GM19238 (cell line): Measurements from ENCODE around the gene NME2.
A peak's percentile ranks its signal among the peaks of the same experiment; 100 is the strongest.
"Not testable (repeated sequence)": the region's sequence is repeated elsewhere in the genome, so short reads cannot be mapped to it uniquely, and the experiment has no call there.

Experiments
- DNase-seq: peaks from one replicate; pipeline ENCODE4 v3.0.0; 2011; ENCODE audit warnings: low spot score; ENCODE audit not compliant: insufficient read length

NME2 gene

DNA sequence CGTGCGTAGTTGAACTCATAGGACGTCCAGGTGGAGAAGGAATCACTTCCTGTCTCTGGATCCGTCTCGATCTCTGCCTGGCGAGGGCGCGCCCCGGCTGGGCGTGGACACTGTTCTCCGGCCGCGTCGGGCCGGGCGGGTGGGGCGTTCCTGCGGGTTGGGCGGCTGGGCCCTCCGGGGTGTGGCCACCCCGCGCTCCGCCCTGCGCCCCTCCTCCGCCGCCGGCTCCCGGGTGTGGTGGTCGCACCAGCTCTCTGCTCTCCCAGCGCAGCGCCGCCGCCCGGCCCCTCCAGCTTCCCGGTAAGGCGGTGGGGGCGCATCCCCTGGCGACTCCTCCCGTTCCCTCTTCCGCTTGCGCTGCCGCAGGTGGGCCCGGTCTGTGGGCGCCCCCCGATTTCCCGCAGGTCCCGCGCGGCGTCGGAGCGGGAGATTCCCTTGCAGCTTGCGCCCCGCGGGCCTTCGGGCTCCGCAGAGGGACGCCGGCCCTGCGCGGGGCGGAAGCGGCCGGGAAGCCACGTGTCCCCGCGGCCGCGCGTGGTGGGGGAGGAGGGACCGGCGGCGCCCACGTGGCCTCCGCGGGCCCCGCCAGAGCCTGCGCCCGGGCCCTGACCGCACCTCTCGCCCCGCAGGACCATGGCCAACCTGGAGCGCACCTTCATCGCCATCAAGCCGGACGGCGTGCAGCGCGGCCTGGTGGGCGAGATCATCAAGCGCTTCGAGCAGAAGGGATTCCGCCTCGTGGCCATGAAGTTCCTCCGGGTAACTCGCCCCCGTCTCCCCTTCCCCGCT is at the start of gene NME2:
NME2 (plus strand) TSS at position 214 of the 789 bp plus-strand sequence; CDS start at position 634, 420 bp downstream.
- DNase-seq = peak; percentile 86

DNA sequence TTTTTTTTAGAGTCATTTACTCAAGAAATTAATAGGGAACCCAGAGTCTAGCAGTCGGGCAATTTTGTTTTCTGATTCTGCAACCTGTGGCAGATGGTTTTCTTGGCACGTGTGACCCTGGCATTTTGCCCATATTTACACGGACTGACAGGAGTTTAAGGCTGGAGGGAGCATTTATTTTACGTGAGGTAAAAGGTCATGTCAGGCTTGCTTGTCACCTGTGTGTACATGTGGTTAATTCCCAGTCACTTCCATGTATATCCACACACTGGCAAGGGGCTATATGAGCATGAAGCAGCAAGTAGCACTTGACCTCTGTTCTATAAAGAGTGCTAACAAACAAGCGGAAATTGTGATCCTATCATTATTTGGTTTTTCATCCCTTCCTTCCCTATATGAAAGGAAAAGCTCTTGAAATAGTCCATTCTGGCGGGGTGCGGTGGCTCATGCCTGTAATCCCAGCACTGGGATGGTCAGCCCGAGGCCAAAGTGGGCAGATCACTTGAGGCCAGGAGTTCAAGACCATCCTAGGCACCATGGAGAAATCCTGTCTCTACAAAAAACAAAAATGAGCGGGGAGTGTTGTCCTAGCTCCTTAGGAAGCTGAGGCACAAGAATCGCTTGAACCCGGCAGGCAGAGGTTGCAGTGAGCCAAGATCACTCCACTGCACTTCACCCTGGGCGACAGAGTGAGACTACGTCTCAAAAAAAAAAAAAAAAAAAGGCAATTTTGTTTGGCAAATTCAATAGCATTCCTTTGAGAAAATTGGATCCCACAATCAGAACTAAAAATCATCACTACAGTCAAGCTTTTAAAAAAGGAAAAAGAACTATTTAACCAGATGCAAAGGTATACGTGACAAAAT is 47.6 kb upstream of the NME2 start:
- DNase-seq = no peak

DNA sequence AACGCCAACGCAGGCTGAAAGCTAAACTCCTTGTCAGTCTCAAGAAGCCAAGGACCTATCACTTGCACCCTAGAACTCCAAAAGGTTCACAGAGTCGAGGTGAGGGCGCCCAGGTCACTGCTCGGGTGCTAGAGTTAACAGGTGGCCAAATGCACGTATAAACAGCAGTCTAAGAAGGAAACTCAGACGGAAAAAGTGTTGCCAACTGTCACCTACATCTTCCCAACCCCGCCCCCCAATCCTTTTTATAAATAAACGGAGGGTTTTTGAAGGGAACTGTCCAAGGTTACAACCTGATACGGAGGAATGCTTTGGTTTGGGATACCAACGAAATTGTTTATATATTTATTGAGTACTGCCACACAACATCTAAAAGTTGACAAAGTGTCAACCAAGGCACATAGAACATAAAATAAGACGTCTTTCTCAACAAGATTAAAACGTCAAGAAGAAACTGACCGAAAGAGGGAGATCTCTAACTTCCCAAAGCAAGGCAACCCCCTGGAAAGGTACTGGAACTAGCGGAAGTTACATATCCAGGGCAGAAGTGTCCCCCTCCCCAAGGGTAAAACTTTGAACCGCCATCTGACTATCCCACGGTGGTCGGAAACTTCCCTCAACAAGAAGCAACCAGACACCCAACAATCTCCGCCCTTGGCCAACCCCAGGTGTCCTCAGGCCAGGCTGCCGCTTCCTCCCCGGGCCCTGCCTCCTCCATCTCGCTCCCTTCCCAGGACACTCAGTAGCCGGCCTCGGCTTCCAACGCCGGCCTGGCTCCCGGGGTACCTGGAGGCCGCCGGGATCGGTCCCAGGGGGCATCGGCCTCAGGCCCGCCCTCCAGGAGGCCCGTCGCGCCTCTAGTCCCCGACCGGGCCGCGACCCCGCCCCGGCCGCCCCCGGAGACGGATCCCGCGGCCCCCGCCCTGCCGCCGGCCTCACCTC is 46.5 kb upstream of the NME2 start:
- DNase-seq = peak; percentile 42

GRCh38 chr17:51120357-51120738 is 45.9 kb upstream of the NME2 start:
- peak; percentile 35 for DNase-seq

- peak; percentile 93 for DNase-seq
These were observed 45.2 kb upstream of the NME2 start, which contains the start of gene SPAG9 for GRCh38 chr17:51120739-51121619. TSS of gene SPAG9 (minus strand) at chr17:51120868. CDS start at chr17:51120656, 212 bp downstream.

DNA sequence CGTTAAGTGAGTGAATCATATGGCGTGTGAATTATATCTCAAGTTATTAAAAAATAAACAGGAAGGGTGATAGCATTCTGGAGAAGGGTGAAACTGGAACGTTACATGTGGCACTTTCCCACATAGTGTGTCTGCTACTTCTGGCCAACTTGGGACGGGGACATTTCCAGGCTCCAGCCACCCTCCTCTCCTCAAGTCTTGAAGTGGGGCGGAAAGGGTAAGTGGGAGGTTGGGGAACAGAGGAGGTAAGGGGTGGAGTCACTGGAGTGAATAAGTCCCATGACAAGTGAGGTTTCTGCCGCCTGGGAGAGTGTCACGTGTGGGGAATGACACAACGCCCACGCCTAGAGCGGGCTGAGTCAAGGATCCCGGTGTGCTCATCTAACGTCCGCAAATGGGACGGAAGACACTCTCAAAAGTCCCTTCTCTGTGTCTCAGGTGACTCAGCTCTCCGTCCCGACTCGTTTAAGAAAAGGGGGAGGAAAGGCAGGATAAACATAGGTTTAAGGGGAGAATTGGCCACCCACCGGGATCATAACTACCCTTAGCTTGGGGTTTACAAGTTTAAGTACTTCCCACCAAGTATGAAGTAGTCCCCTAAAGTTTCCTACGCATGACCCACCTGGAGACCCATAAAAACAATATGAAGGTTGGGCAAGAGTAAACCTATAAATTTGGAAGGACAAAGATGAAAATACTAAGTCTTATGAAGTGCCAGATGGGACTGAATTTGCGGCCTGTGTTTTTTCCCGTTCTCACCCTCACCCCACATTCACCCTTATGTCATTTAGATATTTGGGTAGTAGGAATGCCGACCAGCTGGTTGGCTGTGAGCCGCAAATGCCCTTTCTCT is 44.4 kb upstream of the NME2 start:
- peak; percentile 48 for DNase-seq

DNA sequence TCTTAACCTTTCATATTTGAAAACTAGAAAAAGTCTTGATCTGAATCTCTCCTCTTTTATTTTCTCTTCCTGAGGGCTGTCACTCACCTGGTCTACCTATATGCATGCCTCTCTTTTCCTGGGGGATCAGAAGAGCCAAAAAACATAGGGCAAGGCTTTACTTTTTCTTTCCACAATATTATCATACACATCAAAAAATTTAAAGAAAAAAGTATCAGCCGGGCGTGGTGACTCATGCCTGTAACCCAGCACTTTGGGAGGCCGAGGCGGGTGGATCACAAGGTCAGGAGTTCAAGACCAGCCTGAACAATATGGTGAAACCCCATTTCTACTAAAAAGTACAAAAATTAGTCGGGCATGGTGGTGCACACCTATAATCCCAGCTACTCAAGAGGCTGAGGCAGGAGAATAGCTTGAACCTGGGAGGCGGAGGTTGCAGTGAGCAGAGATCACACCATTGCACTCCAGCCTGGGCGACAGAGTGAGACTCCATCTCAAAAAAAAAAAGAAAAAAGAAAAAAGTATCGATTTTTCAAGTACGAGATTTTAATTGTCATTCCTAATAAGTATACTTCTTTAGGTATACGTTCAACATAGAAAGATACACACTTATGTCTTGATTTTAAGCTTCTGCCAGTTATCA is 43.6 kb upstream of the NME2 start:
- not testable (repeated sequence) for DNase-seq

GRCh38 chr17:51124640-51125503 is 41.3 kb upstream of the NME2 start:
- no peak for DNase-seq

GRCh38 chr17:51128076-51128475 is 38.1 kb upstream of the NME2 start:
- DNase-seq = no peak

DNA sequence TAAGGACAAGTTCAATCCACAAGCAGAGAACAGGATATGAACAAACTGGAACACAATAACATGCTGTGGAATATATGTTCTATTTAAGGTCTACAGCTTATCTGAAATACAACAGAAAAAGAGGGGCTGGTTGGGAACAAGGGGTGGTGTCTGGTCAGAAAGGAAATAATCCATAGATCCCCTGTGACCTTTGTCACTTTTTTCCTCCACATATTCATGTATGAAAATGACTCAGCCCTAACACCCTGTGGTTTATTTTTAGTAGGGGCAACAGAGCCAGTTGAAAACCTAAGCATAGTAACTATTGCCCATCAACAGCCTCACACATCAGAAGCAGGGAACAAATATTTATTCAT is 33.3 kb upstream of the NME2 start:
- no peak for DNase-seq

DNA sequence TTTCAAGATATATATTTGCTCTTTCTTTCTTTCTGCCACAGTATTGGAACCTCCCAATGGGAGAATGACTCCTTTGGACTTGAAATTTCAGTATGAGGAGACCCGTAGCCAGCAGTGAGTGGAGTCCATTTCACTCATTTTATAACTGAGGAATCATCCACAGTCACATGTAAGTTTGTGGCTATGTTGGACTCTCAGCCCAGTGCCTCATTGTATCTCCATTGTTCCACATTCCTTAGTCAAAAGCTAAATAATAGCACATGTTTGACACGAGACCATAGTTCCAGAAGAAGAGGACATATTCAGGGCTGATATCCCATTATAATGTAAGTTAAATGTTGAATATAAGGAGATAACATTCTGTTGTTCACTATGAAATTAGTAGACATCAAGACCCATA is 32.8 kb upstream of the NME2 start:
- DNase-seq = no peak

DNA sequence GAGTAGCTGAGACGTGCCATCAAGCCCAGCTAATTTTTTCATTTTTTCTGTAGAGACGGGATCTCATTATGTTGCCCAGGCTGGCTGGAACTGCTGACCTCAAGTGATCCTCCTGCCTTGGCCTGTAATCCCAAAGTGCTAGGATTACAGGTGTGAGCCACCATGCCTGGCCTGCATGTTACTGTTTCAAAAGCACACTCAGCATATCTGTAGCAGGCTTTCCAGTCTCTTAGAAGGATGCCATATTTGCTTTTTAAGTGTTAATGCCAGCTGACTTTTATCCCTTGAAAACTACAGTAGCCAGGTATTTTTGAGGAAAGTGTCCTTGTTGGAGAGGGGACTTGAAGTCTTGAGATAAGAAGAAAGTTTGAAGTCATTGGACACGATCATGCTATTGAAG is 30.3 kb upstream of the NME2 start:
- no peak for DNase-seq

DNA sequence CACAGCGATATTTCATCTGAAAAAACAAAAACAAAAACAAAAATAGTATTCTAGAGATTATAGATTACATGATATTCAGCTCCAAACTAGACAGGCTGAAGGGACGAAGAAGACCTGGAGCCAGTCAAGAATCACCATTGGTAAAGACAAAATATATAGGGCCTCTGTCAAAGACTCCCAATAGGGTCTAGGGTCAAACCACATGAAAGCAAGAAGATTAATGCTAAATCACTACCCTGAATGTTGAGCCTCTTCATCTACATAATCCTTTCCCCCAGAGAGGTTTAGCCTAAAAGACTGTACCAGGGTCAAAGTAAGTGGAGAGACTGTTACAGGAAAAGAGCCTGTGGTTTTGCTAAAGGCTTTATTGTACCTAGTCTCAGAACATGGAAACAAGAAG is 23.6 kb upstream of the NME2 start:
- DNase-seq = no peak

GRCh38 chr17:51144266-51145022 is 21.8 kb upstream of the NME2 start:
- no peak for DNase-seq

DNA sequence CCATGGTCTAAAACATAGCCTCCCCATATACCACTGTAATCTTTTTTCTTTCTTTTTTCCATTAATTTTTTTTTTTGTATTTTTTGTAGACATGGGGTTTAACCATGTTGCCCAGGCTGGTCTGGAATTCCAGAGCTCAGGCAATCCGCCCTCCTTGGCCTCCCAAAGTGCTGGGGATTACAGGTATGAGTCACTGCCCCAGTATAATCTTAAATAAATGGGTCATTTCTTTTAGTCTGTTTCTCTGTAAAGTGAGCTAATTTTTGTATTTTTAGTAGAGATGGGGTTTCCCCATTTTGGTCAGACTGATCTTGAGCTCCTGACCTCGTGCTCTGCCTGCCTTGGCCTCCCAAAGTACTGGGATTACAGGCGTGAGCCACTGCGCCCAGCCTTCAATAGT is 18.6 kb upstream of the NME2 start:
- no peak for DNase-seq

GRCh38 chr17:51149163-51149562 is 17.0 kb upstream of the NME2 start:
- DNase-seq = no peak

- no peak for DNase-seq
These were observed 15.3 kb upstream of the NME2 start for GRCh38 chr17:51150932-51151331.
